Activated T-cell treated with anti-CD3 and anti-CD28 coated beads, Interleukin-2, amount 50 U/mL, for 1 hour (primary cell): Measurements from ENCODE around the gene SHISA9.

Experiments used
- DNase-seq: peaks from one replicate; pipeline ENCODE4 v3.0.0-alpha.2; 2020

The SHISA9 gene

DNA sequence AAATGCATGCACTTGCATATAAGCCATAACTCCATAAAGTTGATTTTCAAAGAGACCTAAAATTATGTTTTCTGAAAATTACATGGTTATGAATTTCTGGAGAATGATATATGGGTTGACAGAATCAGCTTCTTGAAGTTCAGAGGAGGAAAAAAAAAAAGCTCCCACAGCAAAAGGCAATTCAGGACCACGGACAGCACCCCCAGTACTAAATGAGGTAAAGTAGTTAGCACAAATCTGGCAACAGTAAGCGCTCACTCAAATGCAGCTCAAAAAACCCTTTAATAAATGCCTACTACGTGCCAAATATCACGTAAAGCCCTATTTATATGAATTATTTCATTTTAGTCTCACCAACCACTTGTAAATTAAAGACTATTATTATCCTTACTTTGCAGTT, 135.2 kb downstream of the SHISA9 start:
- DNase-seq, result no peak

DNA sequence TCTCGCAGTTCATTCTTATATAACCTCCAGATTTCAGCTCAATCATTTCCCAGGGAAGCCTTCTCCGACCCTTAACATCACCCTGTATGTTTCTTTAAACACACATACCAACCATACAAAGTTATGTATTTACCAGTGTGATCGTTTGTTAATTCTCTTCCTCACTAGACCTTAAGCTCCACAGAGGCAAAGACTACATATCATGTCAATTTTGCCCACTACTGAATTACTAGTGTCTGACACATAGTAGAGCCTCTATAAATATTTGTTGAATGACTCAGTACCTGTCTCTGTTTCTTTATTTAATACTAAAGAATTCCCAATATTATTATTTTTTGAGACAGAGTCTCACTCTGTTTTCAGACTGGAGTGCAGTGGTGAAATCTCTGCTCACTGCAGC, 137.2 kb downstream of the SHISA9 start:
- no peak for DNase-seq

DNA sequence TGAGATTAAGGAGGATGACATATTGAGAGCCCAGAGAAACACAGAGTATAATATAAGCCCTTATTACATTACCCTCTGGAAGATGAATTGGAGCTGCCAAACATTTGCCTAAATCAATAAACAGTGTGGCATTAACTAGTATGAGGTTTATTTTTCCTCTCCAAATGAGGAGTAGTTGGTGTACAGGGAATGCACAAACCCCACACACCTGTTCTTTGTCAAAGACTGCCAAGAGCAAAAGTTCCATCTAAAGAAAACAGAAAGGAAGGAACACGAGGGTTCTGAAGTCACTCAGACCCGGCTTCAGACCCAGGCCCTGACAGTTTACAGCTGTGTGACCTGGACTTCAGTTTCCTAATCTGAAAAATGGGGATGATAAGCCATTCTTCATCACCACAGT, 138.1 kb downstream of the SHISA9 start:
- no peak for DNase-seq

DNA sequence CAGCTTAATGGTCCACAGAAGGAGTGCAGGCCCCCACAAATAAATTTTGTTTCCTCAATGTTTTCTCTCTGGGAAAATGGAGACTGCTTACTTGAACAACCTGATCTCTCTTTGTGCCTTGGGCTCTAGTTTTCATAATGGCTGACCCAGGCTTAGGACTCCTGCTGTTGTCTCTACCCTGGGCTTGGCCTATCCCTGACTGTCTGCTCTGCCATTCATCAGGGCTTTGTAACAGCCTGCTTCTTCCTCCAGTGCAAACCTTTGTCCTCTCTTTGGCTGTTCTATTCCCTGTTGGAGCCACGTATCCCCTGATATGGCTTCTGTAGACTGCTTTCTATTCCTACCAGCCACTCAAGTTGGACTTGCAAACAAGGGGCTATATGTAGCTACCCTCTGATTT, 139.8 kb downstream of the SHISA9 start:
- DNase-seq, result no peak

DNA sequence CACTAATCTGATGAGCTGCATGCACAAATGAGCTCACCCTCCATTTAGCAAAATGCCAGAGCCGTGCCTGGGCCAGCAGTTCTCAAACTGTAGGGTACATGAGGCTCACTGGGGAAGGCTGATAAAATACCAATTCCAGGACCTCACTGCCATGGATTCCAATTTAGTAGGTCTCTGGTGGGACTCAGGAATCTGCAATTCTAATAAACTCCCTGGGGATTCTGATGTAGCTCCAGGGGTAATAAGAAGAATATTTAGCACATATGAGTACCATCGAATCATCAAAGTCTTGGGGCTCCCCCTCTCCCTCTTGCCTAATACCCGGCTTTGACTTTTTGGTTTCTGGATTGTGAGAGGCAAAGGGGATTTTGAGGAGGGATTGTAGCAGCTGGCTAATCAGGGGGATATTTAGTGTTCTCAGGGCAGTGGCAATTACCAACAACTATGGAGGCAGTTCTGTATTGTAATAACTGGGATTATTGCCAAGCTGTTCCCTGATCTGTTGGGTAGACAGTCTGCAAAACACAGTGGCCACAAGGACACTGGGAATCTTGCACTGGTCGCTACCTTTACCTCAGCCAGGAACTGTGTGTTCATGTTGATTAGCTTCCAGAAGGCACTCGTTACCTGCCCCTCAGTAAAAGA, 140.4 kb downstream of the SHISA9 start:
- no peak for DNase-seq

DNA sequence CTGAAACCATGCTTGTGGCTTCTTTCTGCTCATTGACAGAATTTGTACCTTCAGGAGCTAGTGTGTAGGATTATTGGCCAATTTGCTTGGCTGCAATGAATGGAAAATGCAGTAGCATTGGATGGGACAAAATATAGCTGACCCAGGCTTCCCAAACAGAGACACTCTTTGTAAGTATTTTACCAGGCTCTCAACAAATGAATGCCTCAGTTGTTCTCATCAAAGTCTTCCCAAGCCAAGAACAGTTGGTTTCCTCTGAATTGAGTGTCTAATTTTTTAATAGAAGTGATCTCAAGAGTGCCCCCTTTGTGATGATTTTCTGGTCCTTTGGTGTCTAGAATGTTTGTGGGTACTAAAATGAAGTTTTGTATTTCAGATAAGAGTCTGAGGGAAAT, 140.9 kb downstream of the SHISA9 start:
- DNase-seq, result no peak

DNA sequence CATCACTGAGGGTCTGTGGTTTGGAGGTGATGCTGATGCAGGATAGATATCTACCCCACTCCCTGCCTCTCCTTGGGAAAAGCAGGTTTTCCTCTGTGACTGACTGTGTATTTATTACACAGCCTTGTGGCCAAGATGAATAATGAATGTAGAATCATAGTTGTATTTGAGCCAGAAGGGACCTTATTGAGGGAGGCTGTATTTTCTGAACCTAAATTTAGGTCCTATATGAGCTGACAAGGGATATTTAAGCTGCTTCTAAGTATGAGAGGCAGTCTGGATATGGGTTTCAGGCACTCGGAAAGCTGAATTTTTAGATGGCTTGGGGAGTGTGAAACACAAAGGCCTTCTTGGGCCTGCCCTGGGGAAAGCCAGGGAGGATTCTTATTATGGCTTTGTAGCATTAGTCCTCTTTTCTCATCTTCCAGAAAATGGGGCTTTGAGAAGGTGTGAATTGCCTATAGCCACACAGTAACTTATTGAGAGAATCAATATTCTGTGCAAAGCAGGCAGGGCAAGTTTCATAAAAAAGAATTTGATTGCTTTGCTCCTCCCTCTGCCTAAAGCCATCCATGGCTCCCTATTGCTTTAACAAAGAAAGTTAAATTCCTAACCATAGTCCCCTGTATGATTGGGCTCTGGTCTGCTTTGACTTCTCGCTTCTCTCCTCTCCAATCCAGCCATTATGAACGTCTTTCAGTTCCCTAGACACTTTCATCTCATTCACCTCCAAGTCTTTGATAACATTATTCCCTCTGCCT, 144.8 kb downstream of the SHISA9 start:
- no peak for DNase-seq

DNA sequence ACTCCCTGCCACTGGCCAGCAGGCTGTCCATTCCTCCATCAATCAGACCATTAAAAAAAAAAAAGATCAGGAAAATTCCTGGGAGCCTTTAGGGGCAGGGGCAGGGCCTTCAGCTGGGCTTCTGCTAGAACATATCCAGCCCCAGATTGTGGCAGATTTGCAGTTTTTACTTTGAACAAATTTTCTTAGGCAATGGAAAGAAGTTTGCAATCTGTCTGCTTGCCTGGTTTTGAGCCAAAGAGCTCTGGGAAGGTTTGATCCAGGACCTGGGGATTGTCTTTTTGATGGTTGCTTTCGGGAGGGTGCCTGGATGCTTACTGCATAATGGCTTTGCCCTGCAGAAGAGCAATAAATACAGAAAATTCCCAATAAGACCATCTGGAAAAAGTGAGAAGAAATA, 145.9 kb downstream of the SHISA9 start:
- no peak for DNase-seq

DNA sequence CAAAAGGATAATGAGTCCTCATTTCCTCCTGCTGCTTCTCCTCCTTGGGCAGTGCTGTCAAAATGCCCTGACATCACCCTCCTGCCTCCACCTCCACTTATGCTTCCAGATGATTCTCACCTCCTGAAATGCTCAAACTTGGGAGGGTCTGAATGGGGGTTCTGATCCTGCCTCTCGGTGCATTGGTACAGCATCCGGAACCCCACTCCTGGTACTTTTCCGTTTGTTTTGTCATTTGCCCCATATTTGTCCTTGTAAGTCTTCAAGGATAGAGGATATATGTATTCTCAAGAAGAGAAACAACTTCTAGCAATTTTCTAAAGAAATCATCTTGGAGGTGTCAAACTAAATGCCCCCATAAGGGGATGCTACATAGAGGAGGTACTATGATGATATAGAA, 148.3 kb downstream of the SHISA9 start:
- no peak for DNase-seq

DNA sequence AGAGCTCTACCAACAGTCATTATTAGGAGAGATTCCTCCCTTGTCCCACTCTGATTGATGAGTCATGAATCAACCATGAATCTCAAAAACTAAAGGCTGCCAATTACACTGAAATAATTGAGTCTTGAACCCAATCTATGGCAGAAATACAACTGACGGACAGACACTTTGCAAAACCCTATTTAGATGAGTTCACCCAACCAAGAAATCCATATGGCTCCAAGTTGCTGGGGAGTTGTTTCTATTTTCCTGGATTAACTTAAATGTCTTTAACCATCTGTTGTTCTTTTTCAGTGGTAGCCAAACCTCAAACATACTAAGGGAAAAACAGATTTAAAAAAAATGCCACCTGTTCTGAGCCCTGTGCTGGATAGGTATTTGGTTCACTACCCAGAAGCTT, 151.0 kb downstream of the SHISA9 start:
- DNase-seq, result no peak

DNA sequence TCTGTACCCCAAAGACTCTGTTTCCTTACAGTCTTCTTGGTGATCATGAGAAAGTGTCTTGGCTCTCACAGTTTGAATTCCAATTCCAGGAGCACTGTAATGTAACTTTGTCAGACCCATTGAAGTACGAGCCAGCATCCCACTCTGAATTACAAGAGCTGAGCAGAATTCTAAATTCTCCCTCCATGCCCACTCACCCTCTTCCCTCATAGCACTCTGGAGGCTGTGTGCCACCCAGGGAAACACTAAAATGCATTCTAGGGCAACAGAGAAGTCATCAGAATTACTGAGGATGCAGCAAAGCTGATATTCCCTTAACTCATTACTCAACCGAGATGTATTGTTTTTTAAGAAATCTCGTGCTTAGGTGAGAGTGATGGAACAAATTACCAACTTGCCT, 154.1 kb downstream of the SHISA9 start:
- DNase-seq, result no peak

DNA sequence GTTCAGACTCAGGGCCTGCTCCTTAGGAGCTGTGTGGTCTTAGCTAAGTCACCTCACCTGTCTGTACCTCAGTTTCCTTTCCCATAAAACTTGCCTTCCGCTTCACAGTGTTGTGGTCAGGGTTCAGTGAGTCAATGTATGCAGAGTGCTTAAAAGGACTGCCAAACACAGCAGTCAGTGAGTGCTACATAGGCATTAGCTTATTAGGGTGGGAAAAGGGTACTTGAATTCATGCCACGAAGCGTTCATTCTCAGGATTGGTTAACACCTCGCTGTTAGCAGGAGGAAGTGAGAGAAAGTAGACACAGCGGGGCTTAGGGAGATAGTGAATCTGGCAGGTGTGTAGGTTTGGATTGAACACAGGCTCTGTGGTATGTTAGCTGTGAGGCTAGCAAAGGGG, 155.2 kb downstream of the SHISA9 start:
- DNase-seq, result no peak

DNA sequence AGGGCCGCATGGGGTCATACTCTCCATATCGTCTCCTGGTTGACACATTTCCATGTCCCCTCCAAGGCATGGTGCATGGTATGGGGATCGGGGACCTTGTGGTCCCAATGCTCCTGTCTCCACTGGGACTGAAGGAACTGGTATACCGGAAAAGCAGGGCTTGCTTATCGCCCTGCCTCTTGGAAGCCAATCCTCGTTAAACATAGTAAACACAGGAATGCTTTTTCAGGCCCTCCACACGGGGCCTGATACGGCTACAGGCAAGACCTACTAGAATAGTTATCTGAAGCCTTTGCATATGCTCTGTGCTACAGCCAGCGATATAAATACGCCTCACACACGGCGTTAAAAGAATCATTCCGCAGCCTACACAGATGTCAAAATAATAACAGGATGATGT, 159.5 kb downstream of the SHISA9 start:
- DNase-seq, result no peak

DNA sequence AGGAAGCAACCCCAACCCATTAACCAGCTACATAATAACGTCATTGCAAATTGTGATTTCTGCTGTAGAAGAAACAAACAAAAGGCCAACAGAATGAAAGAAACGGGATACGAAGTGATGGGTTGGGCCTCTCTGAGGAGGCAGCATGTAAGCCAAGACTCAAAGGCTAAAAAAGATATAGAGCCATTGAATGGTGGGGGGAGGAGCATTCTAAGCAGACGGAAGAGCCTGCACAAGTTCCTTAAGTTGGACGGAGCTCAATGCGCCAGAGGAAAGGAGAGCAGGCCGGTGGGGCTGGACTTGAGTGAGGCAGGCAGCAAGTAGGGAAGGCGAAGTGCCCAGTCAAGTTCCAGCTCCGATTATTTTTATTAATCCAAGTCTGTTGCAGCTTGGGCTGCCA, 160.3 kb downstream of the SHISA9 start:
- no peak for DNase-seq

DNA sequence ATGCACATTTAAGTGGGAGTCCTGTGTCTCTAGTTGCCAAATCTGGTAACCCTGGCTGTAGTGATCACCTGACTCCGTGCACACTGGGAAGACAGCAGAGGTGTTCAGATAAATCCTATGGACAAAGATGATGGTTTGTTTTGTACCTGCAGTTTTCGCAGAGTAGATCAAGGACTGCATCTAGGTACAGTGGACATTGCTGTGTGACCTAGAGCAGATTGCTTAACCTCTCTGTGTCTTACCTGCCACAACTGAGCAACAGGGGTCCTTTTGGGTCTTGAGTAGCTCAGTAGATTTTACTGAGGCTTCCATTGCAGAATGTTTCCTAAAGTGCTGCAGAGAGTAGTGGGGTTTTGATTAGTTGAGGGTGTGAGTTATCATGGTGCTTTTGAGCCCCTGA, 160.8 kb downstream of the SHISA9 start:
- no peak for DNase-seq

DNA sequence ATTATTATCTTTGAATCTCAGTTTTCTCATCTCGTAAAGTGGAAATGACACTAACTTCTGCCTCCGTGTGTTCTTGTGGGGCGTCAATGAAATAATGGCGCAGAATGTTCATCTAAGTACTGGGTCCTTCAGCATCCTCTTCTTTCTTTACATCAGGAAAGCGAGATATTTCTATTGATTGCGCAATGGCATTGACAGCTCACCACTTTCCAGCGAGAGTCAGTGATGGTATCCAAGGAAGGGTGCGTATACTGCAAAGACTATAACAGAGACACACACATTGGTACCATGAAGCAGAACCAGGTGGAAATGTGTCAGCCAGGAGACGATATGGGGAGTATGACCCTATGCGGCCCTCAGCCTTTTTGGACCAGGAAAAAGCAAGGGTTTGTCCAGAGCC, 162.1 kb downstream of the SHISA9 start:
- DNase-seq, result no peak

DNA sequence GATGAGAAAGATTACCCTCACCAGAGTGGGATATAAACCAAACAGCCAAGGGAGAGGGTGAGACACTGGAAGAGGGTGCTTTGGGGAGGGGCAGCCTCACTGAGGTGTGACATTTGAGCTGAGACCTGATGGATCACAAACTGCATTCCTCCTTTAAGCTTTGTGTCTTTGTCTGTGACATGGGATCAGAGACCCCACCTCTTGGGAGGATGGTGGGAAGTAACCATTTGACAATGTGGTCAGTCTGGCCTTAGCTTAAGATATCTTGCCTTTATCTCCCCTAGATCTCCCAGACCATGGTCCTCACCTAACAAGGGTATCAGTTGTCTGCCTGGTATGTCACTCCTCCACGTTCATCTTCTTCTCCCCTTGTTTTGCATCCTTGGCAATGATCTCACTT, 163.4 kb downstream of the SHISA9 start:
- DNase-seq, result no peak

DNA sequence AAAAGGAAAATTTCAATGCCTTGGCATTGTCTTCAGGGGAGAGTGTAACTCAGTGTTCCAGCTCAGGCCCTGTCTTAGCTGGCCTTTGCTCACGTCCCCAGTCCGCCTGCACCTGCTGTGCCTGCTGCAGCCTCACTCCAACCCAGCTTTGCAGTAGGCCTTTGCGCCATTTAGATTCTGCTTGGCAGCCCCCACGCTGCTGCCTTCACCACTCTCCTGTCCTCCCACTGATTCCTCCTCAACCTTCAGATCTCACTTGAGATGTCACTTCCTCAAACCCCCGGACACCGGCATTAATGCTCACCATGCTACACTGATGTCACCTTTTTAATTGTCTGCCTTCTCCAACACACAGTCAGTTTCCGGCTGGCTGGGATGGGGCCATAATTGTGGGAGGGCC, 166.2 kb downstream of the SHISA9 start:
- DNase-seq, result no peak

DNA sequence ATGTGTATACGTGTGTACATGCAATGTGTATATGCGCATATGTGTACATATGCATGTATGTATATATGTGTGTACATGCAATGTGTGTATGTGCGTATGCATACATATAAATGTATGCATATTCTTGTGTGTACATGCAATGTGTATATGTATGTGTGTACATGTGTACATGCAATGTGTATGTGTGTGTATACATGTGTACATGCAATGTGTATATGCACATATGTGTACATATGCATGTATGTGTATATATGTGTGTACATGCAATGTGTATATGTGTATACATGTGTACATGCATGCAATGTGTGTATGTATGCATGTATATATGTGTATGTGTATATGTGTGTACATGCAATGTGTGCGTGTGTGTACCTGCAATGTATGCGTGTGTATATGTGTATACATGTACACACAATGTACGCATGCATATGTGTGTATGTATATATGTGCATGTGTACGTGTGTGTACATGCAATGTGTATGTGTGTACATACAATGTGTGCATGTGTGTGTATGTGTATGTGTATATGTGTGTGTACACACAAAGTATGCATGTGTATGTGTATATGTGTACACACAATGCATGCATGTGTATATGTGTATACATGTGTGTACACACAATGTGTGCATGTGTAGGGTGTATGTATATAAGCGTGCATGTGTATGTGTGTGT, 167.7 kb downstream of the SHISA9 start:
- DNase-seq, result no peak

DNA sequence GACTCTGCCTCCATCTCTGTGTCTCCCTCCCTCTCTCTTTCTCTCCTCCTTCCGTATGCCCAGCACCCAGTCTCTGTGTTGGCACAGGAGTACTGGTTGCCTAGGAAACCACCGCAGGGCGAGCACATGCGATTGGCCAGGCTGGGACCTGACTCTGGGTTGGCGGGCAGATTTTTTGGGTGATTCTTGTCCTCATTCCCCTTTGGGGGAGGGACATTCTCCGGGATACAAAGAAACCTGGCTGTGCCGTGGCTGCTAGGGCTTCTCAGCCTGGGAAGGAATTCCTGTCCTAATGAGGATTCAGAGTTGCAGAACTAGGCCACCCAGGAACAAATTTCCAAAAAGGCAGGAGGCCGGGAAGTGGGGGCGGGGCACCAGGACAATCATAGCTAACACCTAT, 168.9 kb downstream of the SHISA9 start:
- no peak for DNase-seq

DNA sequence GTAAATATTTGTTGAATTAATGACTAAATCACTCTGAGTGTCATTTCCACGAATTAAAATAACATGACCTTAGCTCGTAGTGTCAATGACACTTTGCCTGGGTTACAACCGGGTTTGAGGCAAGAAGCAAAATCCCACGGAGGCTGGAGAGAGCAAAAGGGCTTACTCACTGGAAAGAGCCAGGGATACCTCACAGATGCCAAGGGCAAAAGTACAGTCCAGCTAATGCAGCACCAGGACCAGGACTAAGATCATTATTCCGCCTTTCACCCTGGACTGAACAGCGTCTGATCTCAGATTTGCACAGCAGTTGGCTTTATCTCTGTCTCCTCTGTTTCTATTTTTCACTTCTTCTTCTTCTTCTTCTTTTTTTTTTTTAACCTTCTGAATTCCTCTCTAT, 175.5 kb downstream of the SHISA9 start:
- no peak for DNase-seq

DNA sequence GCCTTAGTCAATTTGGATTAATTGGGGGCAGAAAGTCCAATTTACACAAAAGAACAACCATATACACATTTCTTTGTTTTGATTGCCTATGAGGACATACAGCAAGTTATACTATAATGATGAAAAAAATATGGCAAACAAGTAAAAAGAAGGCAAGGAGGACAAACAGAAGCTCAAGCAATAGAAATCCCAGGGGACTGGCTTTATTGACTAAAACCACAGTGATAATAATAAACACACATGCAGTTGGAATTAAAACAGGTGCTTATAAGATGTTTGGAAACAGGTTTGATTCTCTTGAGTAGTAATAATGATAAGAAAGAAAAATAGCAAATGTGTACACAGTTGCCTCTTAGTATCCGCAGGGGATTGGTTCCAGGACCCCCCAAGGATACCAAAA, 176.4 kb downstream of the SHISA9 start:
- no peak for DNase-seq

DNA sequence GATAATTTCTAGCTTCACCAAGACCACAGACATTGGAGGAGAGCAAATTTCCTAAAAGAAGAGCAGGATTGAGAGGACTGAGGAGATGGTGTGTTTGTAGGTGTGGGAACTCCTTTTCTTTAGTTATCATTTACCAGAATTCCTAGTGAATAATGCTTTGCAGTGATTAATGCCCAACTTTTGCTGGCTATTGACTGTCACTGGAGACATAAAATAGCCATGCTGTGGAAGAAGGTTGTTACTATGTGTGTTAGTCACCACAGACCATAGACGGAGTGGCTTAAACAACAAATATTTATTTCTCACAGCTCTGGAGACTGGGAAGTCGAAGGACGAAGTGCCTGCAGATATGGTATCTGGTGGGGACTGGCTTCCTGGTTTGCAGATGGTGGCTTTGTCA, 179.1 kb downstream of the SHISA9 start:
- DNase-seq, result no peak

DNA sequence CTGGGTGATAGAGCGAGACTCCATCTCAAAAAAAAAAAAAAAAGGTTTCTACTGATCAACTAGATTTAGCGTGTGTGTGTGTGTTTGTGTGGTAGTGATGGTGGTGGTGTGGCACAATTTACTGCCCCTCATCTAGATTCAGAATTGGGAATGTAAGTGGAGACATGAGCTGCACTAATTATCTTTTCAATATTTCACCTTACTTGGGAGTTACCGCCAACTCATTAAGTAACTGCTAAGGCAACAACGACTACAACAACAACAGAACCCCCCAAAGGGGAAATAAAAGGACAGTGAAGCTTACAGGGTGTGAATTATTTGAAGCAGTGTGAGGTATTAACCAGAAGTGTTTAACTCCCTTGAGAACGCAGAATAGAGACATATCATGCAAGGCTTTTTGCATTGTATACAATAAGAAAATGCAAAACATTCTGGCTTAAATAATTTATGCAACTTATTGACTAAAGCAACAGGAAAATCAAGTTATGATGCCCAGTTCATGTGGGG, 180.5 kb downstream of the SHISA9 start:
- no peak for DNase-seq
